Panc1 (cell line): ENCODE measurements around the gene ARHGEF12. TPM values are rescaled to one million over a fixed set of nuclear protein-coding genes. Genes with fewer than 3 reads are reported as not detected.

ENCODE experiments used
- ATAC-seq: fragments of 200-7000 bp; cut with Tn5 transposase; 2 replicates; pipeline ENCODE4 v1.9.1; 2020; ENCODE audit warnings: mild to moderate bottlenecking, moderate library complexity
- BruUV-seq: library from RNA; stranded (reverse); fragments of 400-500 nt; replicated peaks from 2 replicates; lab custom pipeline; 2021; lab: Mats Ljungman, UMichigan
- CTCF ChIA-PET: fragments of 300-600 bp; sonication (Branson Sonifier 250); formaldehyde crosslinking; loops from one replicate; lab custom pipeline; 2022; ENCODE audit warnings: antibody characterized with exemption; lab: Charles Lee
- POLR2A ChIA-PET: fragments of 300-600 bp; sonication (Branson Sonifier 250); formaldehyde crosslinking; loops from one replicate; lab custom pipeline; 2022; ENCODE audit warnings: antibody characterized with exemption; lab: Charles Lee
- DNase-seq: peaks from one replicate; pipeline ENCODE4 v3.0.0-alpha.2; 2010; ENCODE audit warnings: low read depth, low spot score
- H3K27ac ChIP-seq: 2 replicates; pipeline ENCODE4 v1.5.1; 2011; ENCODE audit warnings: mild to moderate bottlenecking, low read length, inconsistent platforms
- H3K27me3 ChIP-seq: fragments of 200-500 bp; sonication (Bioruptor generic); 2 replicates; pipeline ENCODE4 v1.6.0; 2014; ENCODE audit warnings: low read length, inconsistent platforms; ENCODE audit not compliant: control insufficient read depth, insufficient read depth
- H3K36me3 ChIP-seq: fragments of 200-500 bp; sonication (Bioruptor generic); 2 replicates; pipeline ENCODE4 v1.5.1; 2014; ENCODE audit warnings: inconsistent platforms, mild to moderate bottlenecking, low read length, moderate library complexity; ENCODE audit not compliant: control insufficient read depth, insufficient read depth
- H3K4me1 ChIP-seq: 2 replicates; pipeline ENCODE4 v1.5.1; 2011; ENCODE audit warnings: inconsistent platforms, mild to moderate bottlenecking, low read length, moderate library complexity; ENCODE audit not compliant: control insufficient read depth, insufficient read depth
- H3K4me3 ChIP-seq, 2 experiments: 2 replicates each; pipeline ENCODE4 v1.5.1; 2011 to 2012; ENCODE audit warnings: low read depth in 2 of 2, low read length in 2 of 2, mild to moderate bottlenecking in 2 of 2, inconsistent platforms in 1 of 2, moderate library complexity in 1 of 2
- H3K9me3 ChIP-seq: fragments of 200-500 bp; sonication (Bioruptor generic); 2 replicates; pipeline ENCODE4 v1.5.1; 2014; ENCODE audit warnings: low read depth, mild to moderate bottlenecking, inconsistent platforms, low read length, moderate library complexity; ENCODE audit not compliant: control insufficient read depth, insufficient read depth
- POLR2AphosphoS5 ChIP-seq: IDR thresholded peaks from 2 replicates; pipeline ENCODE4 v1.6.1; 2012; ENCODE audit warnings: mild to moderate bottlenecking, low read depth, low read length, moderate library complexity
- SIN3A ChIP-seq: IDR thresholded peaks from 2 replicates; pipeline ENCODE4 v1.6.1; 2012; ENCODE audit warnings: low read depth, mild to moderate bottlenecking, low read length, moderate library complexity, borderline replicate concordance; ENCODE audit not compliant: insufficient read depth
- TCF7L2 ChIP-seq: IDR thresholded peaks from 2 replicates; pipeline ENCODE4 v1.6.1; 2011; ENCODE audit warnings: mild to moderate bottlenecking, low read depth, low read length, inconsistent platforms
- in situ Hi-C: cut with HindIII; loops from 2 replicates; pipeline ENCODE4 v1.10.0; 2016; ENCODE audit warnings: low sequenced_read_pairs, low pct_unique_long_range_greater_than_20kb
- intact Hi-C: fragments of 100-400 bp; cut with micrococcal nuclease; formaldehyde crosslinking; loops from one replicate; pipeline ENCODE4 v1.10.0; 2022; ENCODE audit not compliant: unreplicated experiment
- total RNA-seq: library from RNA; stranded (reverse); gene quantifications from one replicate; pipeline ENCODE4 v1.2.1, GENCODE V29; 2021; ENCODE audit not compliant: unreplicated experiment
- TF ChIP-seq, protein P1 (sequence below), 2 experiments: IDR thresholded peaks; 2 replicates each; pipeline ENCODE4 v1.6.1; 2011 to 2012; ENCODE audit warnings: low read depth in 2 of 2, control low read depth in 1 of 2, low read length in 1 of 2, mild to moderate bottlenecking in 1 of 2, moderate library complexity in 1 of 2; ENCODE audit not compliant: insufficient read depth in 1 of 2
- TF ChIP-seq, protein P2 (sequence below): fragments of 450-650 bp; IDR thresholded peaks from 2 replicates; pipeline ENCODE4 v1.5.1; 2017; ENCODE audit warnings: mild to moderate bottlenecking

The ARHGEF12 gene
- total RNA-seq, 1 experiment from 2014 or later: 182 TPM

DNA sequence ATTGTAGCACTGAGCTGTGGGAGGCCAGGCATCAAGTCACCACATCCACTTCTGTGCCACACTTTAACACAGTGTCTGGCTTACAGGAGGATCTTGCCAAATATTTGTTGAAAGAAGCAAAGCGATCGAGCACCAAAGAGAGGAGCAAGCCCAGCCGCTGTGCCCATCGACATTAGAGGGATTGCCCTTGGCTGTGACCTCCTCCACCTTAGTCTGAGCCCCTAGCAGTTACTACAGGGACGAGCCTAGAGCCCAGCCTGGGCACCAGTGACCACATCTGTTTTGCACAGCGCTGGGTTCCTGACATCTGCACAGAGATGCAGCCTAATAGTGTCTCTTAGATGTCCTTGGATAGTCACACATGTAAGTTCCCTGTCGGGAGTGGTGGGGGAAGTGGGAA lies 193.0 kb downstream of the ARHGEF12 start:
- intact Hi-C loops (no loop called here), in situ Hi-C loops (no loop called here)
- ChIA-PET POLR2A (no interaction called here), CTCF (no interaction called here)
- H3K27ac ChIP-seq: no peak overlapping the region
- peaks cover 3% of the 10 kb centered on the region; the same call in 1 of the 2 replicates for H3K4me1 ChIP-seq
- TF ChIP-seq, protein P1, sequence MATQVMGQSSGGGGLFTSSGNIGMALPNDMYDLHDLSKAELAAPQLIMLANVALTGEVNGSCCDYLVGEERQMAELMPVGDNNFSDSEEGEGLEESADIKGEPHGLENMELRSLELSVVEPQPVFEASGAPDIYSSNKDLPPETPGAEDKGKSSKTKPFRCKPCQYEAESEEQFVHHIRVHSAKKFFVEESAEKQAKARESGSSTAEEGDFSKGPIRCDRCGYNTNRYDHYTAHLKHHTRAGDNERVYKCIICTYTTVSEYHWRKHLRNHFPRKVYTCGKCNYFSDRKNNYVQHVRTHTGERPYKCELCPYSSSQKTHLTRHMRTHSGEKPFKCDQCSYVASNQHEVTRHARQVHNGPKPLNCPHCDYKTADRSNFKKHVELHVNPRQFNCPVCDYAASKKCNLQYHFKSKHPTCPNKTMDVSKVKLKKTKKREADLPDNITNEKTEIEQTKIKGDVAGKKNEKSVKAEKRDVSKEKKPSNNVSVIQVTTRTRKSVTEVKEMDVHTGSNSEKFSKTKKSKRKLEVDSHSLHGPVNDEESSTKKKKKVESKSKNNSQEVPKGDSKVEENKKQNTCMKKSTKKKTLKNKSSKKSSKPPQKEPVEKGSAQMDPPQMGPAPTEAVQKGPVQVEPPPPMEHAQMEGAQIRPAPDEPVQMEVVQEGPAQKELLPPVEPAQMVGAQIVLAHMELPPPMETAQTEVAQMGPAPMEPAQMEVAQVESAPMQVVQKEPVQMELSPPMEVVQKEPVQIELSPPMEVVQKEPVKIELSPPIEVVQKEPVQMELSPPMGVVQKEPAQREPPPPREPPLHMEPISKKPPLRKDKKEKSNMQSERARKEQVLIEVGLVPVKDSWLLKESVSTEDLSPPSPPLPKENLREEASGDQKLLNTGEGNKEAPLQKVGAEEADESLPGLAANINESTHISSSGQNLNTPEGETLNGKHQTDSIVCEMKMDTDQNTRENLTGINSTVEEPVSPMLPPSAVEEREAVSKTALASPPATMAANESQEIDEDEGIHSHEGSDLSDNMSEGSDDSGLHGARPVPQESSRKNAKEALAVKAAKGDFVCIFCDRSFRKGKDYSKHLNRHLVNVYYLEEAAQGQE (IDR thresholded peaks at IDR 0.05; ENCODE audit: insufficient read depth in 1 of 2, low read depth in 2 of 2, low read length in 1 of 2): no peak
- no peak for TF ChIP-seq TCF7L2
- TF ChIP-seq POLR2AphosphoS5: no peak
- TF ChIP-seq, protein P2, sequence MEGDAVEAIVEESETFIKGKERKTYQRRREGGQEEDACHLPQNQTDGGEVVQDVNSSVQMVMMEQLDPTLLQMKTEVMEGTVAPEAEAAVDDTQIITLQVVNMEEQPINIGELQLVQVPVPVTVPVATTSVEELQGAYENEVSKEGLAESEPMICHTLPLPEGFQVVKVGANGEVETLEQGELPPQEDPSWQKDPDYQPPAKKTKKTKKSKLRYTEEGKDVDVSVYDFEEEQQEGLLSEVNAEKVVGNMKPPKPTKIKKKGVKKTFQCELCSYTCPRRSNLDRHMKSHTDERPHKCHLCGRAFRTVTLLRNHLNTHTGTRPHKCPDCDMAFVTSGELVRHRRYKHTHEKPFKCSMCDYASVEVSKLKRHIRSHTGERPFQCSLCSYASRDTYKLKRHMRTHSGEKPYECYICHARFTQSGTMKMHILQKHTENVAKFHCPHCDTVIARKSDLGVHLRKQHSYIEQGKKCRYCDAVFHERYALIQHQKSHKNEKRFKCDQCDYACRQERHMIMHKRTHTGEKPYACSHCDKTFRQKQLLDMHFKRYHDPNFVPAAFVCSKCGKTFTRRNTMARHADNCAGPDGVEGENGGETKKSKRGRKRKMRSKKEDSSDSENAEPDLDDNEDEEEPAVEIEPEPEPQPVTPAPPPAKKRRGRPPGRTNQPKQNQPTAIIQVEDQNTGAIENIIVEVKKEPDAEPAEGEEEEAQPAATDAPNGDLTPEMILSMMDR: no peak
- no peak for TF ChIP-seq SIN3A
- no peak overlapping the region for H3K4me3 ChIP-seq
- ATAC-seq (peak; percentile 54; the same call in 1 of the 2 replicates), DNase-seq (no peak)
- H3K9me3 ChIP-seq: no peaks in the 10 kb centered on the region
- H3K27me3 ChIP-seq: no peaks in the 10 kb centered on the region
- H3K36me3 ChIP-seq: no peaks in the 10 kb centered on the region
- BruUV-seq: no TSS peak

DNA sequence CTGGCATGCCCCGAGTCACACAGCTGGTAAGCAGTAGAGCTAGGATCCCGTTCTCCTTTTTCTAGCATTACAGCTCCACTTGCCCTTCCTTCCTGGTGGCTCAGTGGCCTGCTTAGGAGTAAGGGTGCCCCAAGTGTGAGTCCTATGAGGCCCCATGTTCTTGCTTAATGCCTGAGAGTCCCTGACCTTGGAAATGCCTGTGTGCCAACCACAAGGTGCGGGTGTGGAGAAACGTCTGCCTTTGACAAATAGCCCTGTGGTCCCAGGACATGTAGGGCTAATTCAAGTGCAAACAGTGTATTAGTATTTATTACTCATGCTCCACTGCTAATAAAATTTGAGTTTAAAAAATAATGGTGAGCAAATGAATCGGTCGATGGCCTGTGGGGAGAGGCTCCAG lies 193.7 kb downstream of the ARHGEF12 start:
- Histone ChIP-seq H3K27ac (no peak overlapping the region), H3K27me3 (no peaks in the 10 kb centered on the region), H3K36me3 (no peaks in the 10 kb centered on the region), H3K4me3 (no peak overlapping the region), H3K9me3 (no peaks in the 10 kb centered on the region), H3K4me1 (peaks cover 3% of the 10 kb centered on the region; the same call in 1 of the 2 replicates)
- DNase-seq (no peak), ATAC-seq (no peak)
- in situ Hi-C loops: no loop called here
- BruUV-seq: no TSS peak
- intact Hi-C loops: no loop called here
- ChIA-PET CTCF (no interaction called here), POLR2A (interaction anchor here (0.5 kb wide), 1 partner anchor 913 kb away, joined by 3 read pairs; no protein-coding TSS in a partner anchor)
- TF ChIP-seq POLR2AphosphoS5 (no peak), TCF7L2 (no peak), SIN3A (no peak)
- TF ChIP-seq, protein P2: no peak
- TF ChIP-seq, protein P1 (IDR thresholded peaks at IDR 0.05; ENCODE audit: insufficient read depth in 1 of 2, low read depth in 2 of 2, low read length in 1 of 2): no peak
